ENCODE data around the gene CCDC169. TPM values are rescaled to one million over a fixed set of nuclear protein-coding genes. Genes with fewer than 3 reads are reported as not detected.

The CCDC169 gene
- total and polyA plus RNA-seq, 2 of the 13 experiments (the other 11 are each of a cell fraction or from before 2014, with no cell fraction given), result 0.25 to 0.33 TPM

- no peaks in the 10 kb centered on the region for H4K20me1 ChIP-seq (ENCODE audit: insufficient read depth, low read length)
- H3K27ac ChIP-seq (ENCODE audit: extremely low read length, insufficient read depth, low read length), result no peak overlapping the region
- H3K4me1 ChIP-seq (ENCODE audit: insufficient read depth, low read length), result no peaks in the 10 kb centered on the region
- no peaks in the 10 kb centered on the region for H3K9me3 ChIP-seq (ENCODE audit: low read length)
- WGBS (ENCODE audit: low lambda C conversion rate), result 41% methylated on average over 3 of the region's 3 CpGs
- no peak overlapping the region for H2AFZ ChIP-seq (ENCODE audit: low read length)
- ATAC-seq (no peak), FAIRE-seq (no peak), DNase-seq (ENCODE audit: low spot score) (no peak)
- CTCF ChIA-PET (ENCODE audit: low intra/inter-chr PET ratio, low total read pairs), result no interaction called here
- no peaks in the 10 kb centered on the region for H3K79me2 ChIP-seq (ENCODE audit: insufficient read depth, low read length)
- no peaks in the 10 kb centered on the region for H3K27me3 ChIP-seq (ENCODE audit: control insufficient read depth in 1 of 2, insufficient read depth in 2 of 2, low read length in 2 of 2)
- no peak overlapping the region for H3K4me2 ChIP-seq (ENCODE audit: low read depth, low read length)
- TF ChIP-seq, protein P1, sequence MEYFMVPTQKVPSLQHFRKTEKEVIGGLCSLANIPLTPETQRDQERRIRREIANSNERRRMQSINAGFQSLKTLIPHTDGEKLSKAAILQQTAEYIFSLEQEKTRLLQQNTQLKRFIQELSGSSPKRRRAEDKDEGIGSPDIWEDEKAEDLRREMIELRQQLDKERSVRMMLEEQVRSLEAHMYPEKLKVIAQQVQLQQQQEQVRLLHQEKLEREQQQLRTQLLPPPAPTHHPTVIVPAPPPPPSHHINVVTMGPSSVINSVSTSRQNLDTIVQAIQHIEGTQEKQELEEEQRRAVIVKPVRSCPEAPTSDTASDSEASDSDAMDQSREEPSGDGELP (IDR thresholded peaks at IDR 0.05; ENCODE audit: borderline replicate concordance, low read depth), result no peak
- no peaks in the 10 kb centered on the region; a peak in 3 of 5 replicates for H3K36me3 ChIP-seq (replicated peaks in 1 of 2; ENCODE audit: control insufficient read depth in 1 of 2, insufficient read depth in 2 of 2, low read length in 2 of 2)
- no peak overlapping the region for H3K4me3 ChIP-seq (replicated peaks in 1 of 3; ENCODE audit: insufficient read depth in 1 of 3, low read depth in 2 of 3, low read length in 3 of 3)
- intact Hi-C loops (cut with micrococcal nuclease; ENCODE audit: unreplicated experiment) (no loop called here), in situ Hi-C loops (cut with HindIII; ENCODE audit: extremely low pct_ligation_motif_present, low pct_unique_long_range_greater_than_20kb) (no loop called here)
- POLR2A ChIA-PET, result no interaction called here
- no TSS peak for BruUV-seq (replicated peaks)
- no peak overlapping the region for H3K9ac ChIP-seq (ENCODE audit: insufficient read depth, low read depth, low read length)
Observed at GRCh38 chr13:36313047-36313969, 15.7 kb upstream of the CCDC169 start.

DNA sequence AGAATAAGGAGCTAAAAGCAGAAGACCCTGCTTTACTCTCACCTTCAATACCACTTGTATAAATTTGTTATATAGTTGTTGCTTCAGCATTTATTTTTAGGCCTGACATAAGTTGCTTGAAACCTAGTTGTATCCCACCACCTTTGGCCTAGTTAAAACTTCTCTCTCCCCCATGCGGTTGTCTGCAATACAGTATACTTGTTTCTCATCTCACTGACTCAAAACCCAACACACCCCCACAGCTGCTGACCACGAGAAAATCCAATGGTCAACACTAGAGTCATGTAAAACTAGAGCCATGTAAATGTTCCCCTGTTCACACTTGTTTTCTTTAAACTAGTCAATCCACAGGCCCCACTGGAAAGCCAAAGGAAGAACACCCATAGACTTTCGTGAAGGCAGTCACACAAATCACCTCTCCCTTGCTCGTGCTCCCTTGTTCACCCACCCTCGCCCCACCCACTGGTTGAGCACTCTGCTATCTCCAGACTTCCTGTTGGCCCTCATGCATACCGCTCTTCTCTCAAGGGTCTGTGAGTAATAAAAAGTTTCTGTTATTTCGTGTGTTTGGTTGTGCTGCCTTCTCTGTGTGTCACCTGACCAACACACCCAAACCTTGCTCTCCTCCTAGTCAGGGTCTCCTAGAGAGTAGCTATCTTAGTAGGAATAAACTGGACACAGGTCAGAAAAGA is 12.9 kb upstream of the CCDC169 start:
- FAIRE-seq (no peak), DNase-seq (ENCODE audit: low spot score) (no peak), ATAC-seq (no peak)
- Histone ChIP-seq H3K4me1 (ENCODE audit: insufficient read depth, low read length) (no peaks in the 10 kb centered on the region), H3K79me2 (ENCODE audit: insufficient read depth, low read length) (no peaks in the 10 kb centered on the region), H3K4me2 (ENCODE audit: low read depth, low read length) (no peak overlapping the region), H3K27ac (ENCODE audit: extremely low read length, insufficient read depth, low read length) (no peak overlapping the region), H4K20me1 (ENCODE audit: insufficient read depth, low read length) (no peaks in the 10 kb centered on the region), H3K36me3 (replicated peaks in 1 of 2; ENCODE audit: control insufficient read depth in 1 of 2, insufficient read depth in 2 of 2, low read length in 2 of 2) (no peaks in the 10 kb centered on the region; a peak in 3 of 5 replicates), H3K4me3 (replicated peaks in 1 of 3; ENCODE audit: insufficient read depth in 1 of 3, low read depth in 2 of 3, low read length in 3 of 3) (no peak overlapping the region), H3K9ac (ENCODE audit: insufficient read depth, low read depth, low read length) (no peak overlapping the region), H3K27me3 (ENCODE audit: control insufficient read depth in 1 of 2, insufficient read depth in 2 of 2, low read length in 2 of 2) (no peaks in the 10 kb centered on the region), H2AFZ (ENCODE audit: low read length) (no peak overlapping the region), H3K9me3 (ENCODE audit: low read length) (no peaks in the 10 kb centered on the region)
- BruUV-seq (replicated peaks), result no TSS peak
- 50% methylated on average over 7 of the region's 7 CpGs for WGBS (ENCODE audit: low lambda C conversion rate)
- ChIA-PET POLR2A (no interaction called here), CTCF (ENCODE audit: low intra/inter-chr PET ratio, low total read pairs) (no interaction called here)
- no peak for TF ChIP-seq GZF1 (CRISPR knock-in tag; IDR thresholded peaks at IDR 0.05)
- TF ChIP-seq, protein P2, sequence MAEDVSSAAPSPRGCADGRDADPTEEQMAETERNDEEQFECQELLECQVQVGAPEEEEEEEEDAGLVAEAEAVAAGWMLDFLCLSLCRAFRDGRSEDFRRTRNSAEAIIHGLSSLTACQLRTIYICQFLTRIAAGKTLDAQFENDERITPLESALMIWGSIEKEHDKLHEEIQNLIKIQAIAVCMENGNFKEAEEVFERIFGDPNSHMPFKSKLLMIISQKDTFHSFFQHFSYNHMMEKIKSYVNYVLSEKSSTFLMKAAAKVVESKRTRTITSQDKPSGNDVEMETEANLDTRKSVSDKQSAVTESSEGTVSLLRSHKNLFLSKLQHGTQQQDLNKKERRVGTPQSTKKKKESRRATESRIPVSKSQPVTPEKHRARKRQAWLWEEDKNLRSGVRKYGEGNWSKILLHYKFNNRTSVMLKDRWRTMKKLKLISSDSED (CRISPR knock-in tag; IDR thresholded peaks at IDR 0.05), result no peak
- TF ChIP-seq KLF13 (CRISPR knock-in tag; IDR thresholded peaks at IDR 0.05), result no peak
- TF ChIP-seq YEATS2 (CRISPR knock-in tag; IDR thresholded peaks at IDR 0.05; ENCODE audit: borderline replicate concordance), result no peak
- no peak for TF ChIP-seq ZNF292 (CRISPR knock-in tag; IDR thresholded peaks at IDR 0.05; ENCODE audit: borderline replicate concordance, low read depth)
- no peak for TF ChIP-seq ZBTB3 (CRISPR knock-in tag; IDR thresholded peaks at IDR 0.05; ENCODE audit: borderline replicate concordance, low read depth)
- no peak for TF ChIP-seq ZSCAN9 (CRISPR knock-in tag; IDR thresholded peaks at IDR 0.05; ENCODE audit: borderline replicate concordance)
- TF ChIP-seq ZNF704 (CRISPR knock-in tag; IDR thresholded peaks at IDR 0.05; ENCODE audit: borderline replicate concordance), result no peak
- no peak for TF ChIP-seq MYPOP (CRISPR knock-in tag; IDR thresholded peaks at IDR 0.05)
- in situ Hi-C loops (cut with HindIII; ENCODE audit: extremely low pct_ligation_motif_present, low pct_unique_long_range_greater_than_20kb) (no loop called here), intact Hi-C loops (cut with micrococcal nuclease; ENCODE audit: unreplicated experiment) (no loop called here)
